Measurements from ENCODE around the gene PKD1.
"Not testable (repeated sequence)": the region's sequence is repeated elsewhere in the genome, so short reads cannot be mapped to it uniquely, and the experiment has no call there.

The PKD1 gene

GRCh38 chr16:2107791-2108125 lies 27.9 kb downstream of the PKD1 start:
- H3K9me3 ChIP-seq (ENCODE audit: insufficient read depth, low read length); H3K4me3 ChIP-seq (ENCODE audit: insufficient read length, low read depth); H3K4me1 ChIP-seq (ENCODE audit: insufficient read depth, insufficient read length); DNase-seq (ENCODE audit: low read depth, low spot score); H3K9ac ChIP-seq (ENCODE audit: insufficient read length, low read depth); H3K27me3 ChIP-seq (ENCODE audit: insufficient read depth, insufficient read length): not testable (repeated sequence)
- H3K36me3 ChIP-seq (ENCODE audit: insufficient read depth, insufficient read length, low read length), result peaks cover 46% of the 10 kb centered on the region

GRCh38 chr16:2107121-2107790 lies 28.4 kb downstream of the PKD1 start:
- peaks cover 48% of the 10 kb centered on the region for H3K36me3 ChIP-seq (ENCODE audit: insufficient read depth, insufficient read length, low read length)
- H3K9ac ChIP-seq (ENCODE audit: insufficient read length, low read depth); H3K9me3 ChIP-seq (ENCODE audit: insufficient read depth, low read length); DNase-seq (ENCODE audit: low read depth, low spot score); H3K4me1 ChIP-seq (ENCODE audit: insufficient read depth, insufficient read length); H3K4me3 ChIP-seq (ENCODE audit: insufficient read length, low read depth); H3K27me3 ChIP-seq (ENCODE audit: insufficient read depth, insufficient read length): not testable (repeated sequence)

GRCh38 chr16:2106211-2106610 lies 29.5 kb downstream of the PKD1 start:
- peaks cover 45% of the 10 kb centered on the region for H3K36me3 ChIP-seq (ENCODE audit: insufficient read depth, insufficient read length, low read length)
- H3K4me1 ChIP-seq (ENCODE audit: insufficient read depth, insufficient read length); H3K27me3 ChIP-seq (ENCODE audit: insufficient read depth, insufficient read length); H3K9me3 ChIP-seq (ENCODE audit: insufficient read depth, low read length); DNase-seq (ENCODE audit: low read depth, low spot score); H3K4me3 ChIP-seq (ENCODE audit: insufficient read length, low read depth); H3K9ac ChIP-seq (ENCODE audit: insufficient read length, low read depth): not testable (repeated sequence)

- not testable (repeated sequence) for H3K9me3 ChIP-seq (ENCODE audit: insufficient read depth, low read length); H3K4me3 ChIP-seq (ENCODE audit: insufficient read length, low read depth); DNase-seq (ENCODE audit: low read depth, low spot score); H3K9ac ChIP-seq (ENCODE audit: insufficient read length, low read depth); H3K27me3 ChIP-seq (ENCODE audit: insufficient read depth, insufficient read length); H3K4me1 ChIP-seq (ENCODE audit: insufficient read depth, insufficient read length)
- peaks cover 41% of the 10 kb centered on the region for H3K36me3 ChIP-seq (ENCODE audit: insufficient read depth, insufficient read length, low read length)
Measured at GRCh38 chr16:2105769-2106168, 29.9 kb downstream of the PKD1 start.

- H3K36me3 ChIP-seq (ENCODE audit: insufficient read depth, insufficient read length, low read length), result peaks cover 39% of the 10 kb centered on the region
- H3K4me1 ChIP-seq (ENCODE audit: insufficient read depth, insufficient read length); DNase-seq (ENCODE audit: low read depth, low spot score); H3K9ac ChIP-seq (ENCODE audit: insufficient read length, low read depth); H3K27me3 ChIP-seq (ENCODE audit: insufficient read depth, insufficient read length); H3K9me3 ChIP-seq (ENCODE audit: insufficient read depth, low read length); H3K4me3 ChIP-seq (ENCODE audit: insufficient read length, low read depth): not testable (repeated sequence)
Measured at GRCh38 chr16:2105291-2105690, 30.4 kb downstream of the PKD1 start.

GRCh38 chr16:2104464-2104863 lies 31.2 kb downstream of the PKD1 start:
- peaks cover 46% of the 10 kb centered on the region for H3K36me3 ChIP-seq (ENCODE audit: insufficient read depth, insufficient read length, low read length)
- H3K9me3 ChIP-seq (ENCODE audit: insufficient read depth, low read length); H3K9ac ChIP-seq (ENCODE audit: insufficient read length, low read depth); DNase-seq (ENCODE audit: low read depth, low spot score); H3K27me3 ChIP-seq (ENCODE audit: insufficient read depth, insufficient read length); H3K4me3 ChIP-seq (ENCODE audit: insufficient read length, low read depth); H3K4me1 ChIP-seq (ENCODE audit: insufficient read depth, insufficient read length): not testable (repeated sequence)

- TF ChIP-seq SUZ12 (IDR thresholded peaks at IDR 0.05; ENCODE audit: extremely low read depth, insufficient read depth, insufficient read length) (no peak), YY1 (IDR thresholded peaks at IDR 0.05; ENCODE audit: insufficient read depth, insufficient read length) (no peak), ZNF274 (IDR thresholded peaks at IDR 0.05; ENCODE audit: low read depth, low read length) (no peak)
- H3K4me1 ChIP-seq (ENCODE audit: insufficient read depth, insufficient read length), result no peaks in the 10 kb centered on the region
- H3K36me3 ChIP-seq (ENCODE audit: insufficient read depth, insufficient read length, low read length), result peaks cover 41% of the 10 kb centered on the region
- no peak for DNase-seq (ENCODE audit: low read depth, low spot score)
- H3K27me3 ChIP-seq (ENCODE audit: insufficient read depth, insufficient read length), result no peaks in the 10 kb centered on the region
- no peak overlapping the region for H3K4me3 ChIP-seq (ENCODE audit: insufficient read length, low read depth)
- no peaks in the 10 kb centered on the region for H3K9me3 ChIP-seq (ENCODE audit: insufficient read depth, low read length)
- H3K9ac ChIP-seq (ENCODE audit: insufficient read length, low read depth), result no peak overlapping the region
Measured at GRCh38 chr16:2102471-2102870, 33.2 kb downstream of the PKD1 start.

GRCh38 chr16:2101581-2101980 lies 34.1 kb downstream of the PKD1 start:
- H3K36me3 ChIP-seq (ENCODE audit: insufficient read depth, insufficient read length, low read length), result peaks cover 44% of the 10 kb centered on the region
- not testable (repeated sequence) for H3K27me3 ChIP-seq (ENCODE audit: insufficient read depth, insufficient read length); DNase-seq (ENCODE audit: low read depth, low spot score); H3K9me3 ChIP-seq (ENCODE audit: insufficient read depth, low read length); H3K4me1 ChIP-seq (ENCODE audit: insufficient read depth, insufficient read length); H3K4me3 ChIP-seq (ENCODE audit: insufficient read length, low read depth); H3K9ac ChIP-seq (ENCODE audit: insufficient read length, low read depth)

- not testable (repeated sequence) for DNase-seq (ENCODE audit: low read depth, low spot score); H3K9me3 ChIP-seq (ENCODE audit: insufficient read depth, low read length); H3K27me3 ChIP-seq (ENCODE audit: insufficient read depth, insufficient read length); H3K4me3 ChIP-seq (ENCODE audit: insufficient read length, low read depth); H3K9ac ChIP-seq (ENCODE audit: insufficient read length, low read depth); H3K4me1 ChIP-seq (ENCODE audit: insufficient read depth, insufficient read length)
- peaks cover 66% of the 10 kb centered on the region for H3K36me3 ChIP-seq (ENCODE audit: insufficient read depth, insufficient read length, low read length)
Measured at GRCh38 chr16:2097689-2098088, 38.0 kb downstream of the PKD1 start.
